HUES48 (cell line): Measurements from ENCODE around the gene FAM98C.

Experiments
- H3K27ac ChIP-seq: one replicate; pipeline ENCODE4 v1.7.0; 2013; ENCODE audit warnings: low read depth, low read length, inconsistent platforms
- H3K27me3 ChIP-seq: 2 replicates; pipeline ENCODE4 v1.6.1; 2013; ENCODE audit warnings: mild to moderate bottlenecking, low read length; ENCODE audit not compliant: control insufficient read depth, insufficient read depth
- H3K36me3 ChIP-seq: 2 replicates; pipeline ENCODE4 v1.6.1; 2013; ENCODE audit warnings: low read length; ENCODE audit not compliant: control insufficient read depth, insufficient read depth
- H3K4me1 ChIP-seq: 2 replicates; pipeline ENCODE4 v1.6.1; 2013; ENCODE audit warnings: mild to moderate bottlenecking, low read length; ENCODE audit not compliant: control insufficient read depth, insufficient read depth
- H3K4me3 ChIP-seq: 2 replicates; pipeline ENCODE4 v1.5.1; 2013; ENCODE audit warnings: mild to moderate bottlenecking, low read depth, low read length
- H3K9ac ChIP-seq: 2 replicates; pipeline ENCODE4 v1.6.1; 2013; ENCODE audit warnings: mild to moderate bottlenecking, low read depth, low read length, moderate library complexity
- H3K9me3 ChIP-seq: 2 replicates; pipeline ENCODE4 v1.6.1; 2013; ENCODE audit warnings: low read length; ENCODE audit not compliant: control insufficient read depth, insufficient read depth

FAM98C gene

GRCh38 chr19:38457690-38458405, 55.0 kb downstream of the FAM98C start:
- no peaks in the 10 kb centered on the region for H3K27me3 ChIP-seq
- no peak overlapping the region for H3K27ac ChIP-seq
- H3K4me3 ChIP-seq: no peak overlapping the region
- H3K4me1 ChIP-seq: no peaks in the 10 kb centered on the region
- no peak overlapping the region for H3K9ac ChIP-seq
- peaks cover 65% of the 10 kb centered on the region for H3K36me3 ChIP-seq
- H3K9me3 ChIP-seq: no peaks in the 10 kb centered on the region
